ENCODE measurements around the gene GATAD1. TPM values are rescaled to one million over a fixed set of nuclear protein-coding genes. Genes with fewer than 3 reads are reported as not detected.
A peak's percentile ranks its signal among the peaks of the same experiment; 100 is the strongest.
"Not testable (repeated sequence)": the region's sequence is repeated elsewhere in the genome, so short reads cannot be mapped to it uniquely, and the experiment has no call there.

Gene GATAD1
- total RNA-seq, 1 experiment from 2014 or later: 28.0 TPM

DNA sequence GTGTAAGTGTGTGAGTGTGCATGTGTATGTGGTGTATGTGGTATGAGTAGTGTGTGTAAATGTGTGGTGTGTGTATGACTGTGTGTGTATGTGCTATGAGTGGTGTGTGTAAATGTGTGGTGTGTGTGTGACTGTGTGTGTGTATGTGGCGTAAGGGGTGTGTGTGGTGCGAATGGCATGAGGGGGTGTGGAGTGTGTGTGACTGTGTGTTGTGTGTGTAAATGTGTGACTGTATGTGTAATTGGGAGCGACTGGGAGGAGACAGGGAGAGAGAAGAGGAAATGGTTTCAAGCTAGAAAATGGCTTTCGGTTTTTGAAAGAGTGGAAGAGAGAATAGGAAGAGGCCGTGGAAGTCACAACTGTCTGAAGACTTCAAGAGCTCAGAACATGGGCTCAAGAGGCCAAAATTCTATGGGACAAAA is 23.6 kb upstream of the GATAD1 start:
- Histone ChIP-seq H3K4me3 (ENCODE audit: insufficient read depth, low read depth, low read length) (no peak overlapping the region), H3K27me3 (ENCODE audit: control insufficient read depth, insufficient read depth, low read length) (no peaks in the 10 kb centered on the region; the same call in 1 of the 2 replicates)
- DNase-seq: no peak

DNA sequence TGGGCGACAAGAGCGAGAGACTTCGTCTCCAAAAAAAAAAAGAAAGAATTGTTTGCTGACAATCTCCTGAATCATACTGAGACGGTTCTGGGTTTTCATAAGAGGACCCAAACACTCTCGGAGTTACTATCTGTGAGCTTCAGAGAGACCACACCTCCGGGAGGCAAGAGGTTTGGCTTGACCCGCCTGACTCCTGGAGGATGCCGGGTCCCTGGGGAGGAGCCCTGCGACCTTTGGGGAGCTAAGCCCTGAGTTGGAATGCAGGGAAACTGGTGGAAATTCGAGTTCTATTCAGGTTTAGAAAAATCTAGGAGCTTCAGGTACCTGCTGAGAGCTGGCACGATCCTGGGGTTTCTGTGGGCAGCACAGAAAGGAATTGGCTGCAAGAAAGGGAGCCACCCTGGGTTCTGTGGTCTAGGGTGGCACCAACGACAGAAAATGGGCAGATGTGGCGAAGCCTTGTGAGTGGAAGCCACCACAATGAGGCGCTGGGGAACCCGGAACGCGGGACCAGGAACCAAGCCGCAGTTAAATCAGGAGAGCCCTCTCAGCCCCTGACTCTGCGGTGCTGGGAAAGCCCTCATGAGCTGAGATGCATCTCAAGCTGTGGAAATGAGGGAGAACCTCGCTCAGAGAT is 21.9 kb upstream of the GATAD1 start:
- H3K4me3 ChIP-seq (ENCODE audit: insufficient read depth, low read depth, low read length): no peak overlapping the region
- no peaks in the 10 kb centered on the region for H3K36me3 ChIP-seq (replicated peaks; ENCODE audit: control insufficient read depth, insufficient read depth, low read length)
- DNase-seq: peak; percentile 38
- H3K27me3 ChIP-seq (ENCODE audit: control insufficient read depth, insufficient read depth, low read length): no peaks in the 10 kb centered on the region; the same call in 1 of the 2 replicates

More for the DNA sequence above, 23.6 kb upstream of the GATAD1 start:
- no peaks in the 10 kb centered on the region for H3K36me3 ChIP-seq (replicated peaks; ENCODE audit: control insufficient read depth, insufficient read depth, low read length)

- H3K36me3 ChIP-seq (replicated peaks; ENCODE audit: control insufficient read depth, insufficient read depth, low read length): no peaks in the 10 kb centered on the region
- H3K4me3 ChIP-seq (ENCODE audit: insufficient read depth, low read depth, low read length): no peak overlapping the region
- no peaks in the 10 kb centered on the region; the same call in 1 of the 2 replicates for H3K27me3 ChIP-seq (ENCODE audit: control insufficient read depth, insufficient read depth, low read length)
- DNase-seq: no peak
These were observed 20.1 kb upstream of the GATAD1 start for GRCh38 chr7:92427193-92427592.

- Histone ChIP-seq H3K36me3 (replicated peaks; ENCODE audit: control insufficient read depth, insufficient read depth, low read length) (no peaks in the 10 kb centered on the region), H3K4me3 (ENCODE audit: insufficient read depth, low read depth, low read length) (no peak overlapping the region), H3K27me3 (ENCODE audit: control insufficient read depth, insufficient read depth, low read length) (no peaks in the 10 kb centered on the region)
- DNase-seq: no peak
These were observed 14.9 kb upstream of the GATAD1 start for GRCh38 chr7:92432299-92432946.

- Histone ChIP-seq H3K27me3 (ENCODE audit: control insufficient read depth, insufficient read depth, low read length) (no peaks in the 10 kb centered on the region), H3K36me3 (replicated peaks; ENCODE audit: control insufficient read depth, insufficient read depth, low read length) (no peaks in the 10 kb centered on the region), H3K4me3 (ENCODE audit: insufficient read depth, low read depth, low read length) (no peak overlapping the region)
- DNase-seq: no peak
These were observed 14.3 kb upstream of the GATAD1 start for GRCh38 chr7:92433019-92433418.

DNA sequence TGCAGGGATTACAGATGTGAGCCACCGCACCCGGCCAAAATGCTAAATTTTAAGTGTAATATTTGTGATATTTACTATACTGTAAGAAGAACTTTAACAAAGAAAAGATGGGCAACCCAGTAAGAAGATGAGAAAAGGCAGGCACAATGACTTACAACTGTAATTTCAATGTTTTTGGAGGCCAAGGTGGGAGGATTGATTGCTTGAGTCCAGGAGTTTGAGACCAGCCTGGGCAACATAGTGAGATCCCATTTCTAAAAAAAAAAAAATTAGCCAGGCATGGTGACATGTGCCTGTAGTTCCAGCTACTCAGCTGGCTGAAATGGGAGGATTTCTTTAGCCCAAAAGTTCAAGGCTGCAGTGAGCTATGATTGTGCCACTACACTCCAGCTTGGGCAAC is 11.7 kb upstream of the GATAD1 start:
- Histone ChIP-seq H3K27me3 (ENCODE audit: control insufficient read depth, insufficient read depth, low read length) (no peaks in the 10 kb centered on the region), H3K36me3 (replicated peaks; ENCODE audit: control insufficient read depth, insufficient read depth, low read length) (no peaks in the 10 kb centered on the region), H3K4me3 (ENCODE audit: insufficient read depth, low read depth, low read length) (no peak overlapping the region)
- no peak for DNase-seq

DNA sequence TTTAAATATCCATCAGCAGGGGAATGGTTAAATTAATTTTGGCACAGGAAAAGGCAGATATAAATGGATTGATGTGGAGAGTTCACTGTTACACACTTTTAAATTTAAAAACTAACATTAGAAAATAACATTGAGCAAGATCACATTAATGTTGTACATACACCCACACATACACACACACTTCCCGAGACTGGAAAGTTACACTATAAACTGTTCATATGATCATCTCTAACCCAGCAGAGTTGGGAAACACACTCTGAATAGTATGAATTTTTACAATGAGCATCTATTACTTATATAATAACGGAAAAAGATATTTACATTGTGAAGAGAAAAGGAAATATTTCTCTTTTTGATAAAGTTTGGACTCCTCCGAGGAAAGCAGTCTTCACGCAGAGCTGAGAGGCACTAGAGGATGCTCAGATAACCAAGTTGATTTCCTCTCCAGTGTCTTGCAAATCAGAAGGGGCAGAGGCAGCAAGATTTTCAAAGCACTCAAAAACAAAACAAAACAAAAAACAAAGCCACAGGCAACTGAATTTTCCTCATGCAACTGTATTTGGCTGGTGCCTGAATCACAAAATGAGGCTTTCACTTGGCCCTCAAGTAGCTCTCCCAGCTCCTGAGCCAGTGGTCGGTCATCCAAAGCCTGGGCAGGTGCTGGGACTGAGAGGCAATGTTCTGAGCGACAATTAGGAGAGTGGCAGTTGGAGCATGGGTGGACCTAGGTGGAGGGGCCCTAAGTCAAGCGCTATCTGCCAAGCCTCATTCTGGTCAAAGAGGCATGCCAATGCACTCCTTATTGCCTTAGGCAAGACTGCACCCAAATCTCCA is 10.5 kb upstream of the GATAD1 start:
- no peaks in the 10 kb centered on the region for H3K36me3 ChIP-seq (replicated peaks; ENCODE audit: control insufficient read depth, insufficient read depth, low read length)
- DNase-seq: no peak
- H3K27me3 ChIP-seq (ENCODE audit: control insufficient read depth, insufficient read depth, low read length): no peaks in the 10 kb centered on the region
- no peak overlapping the region for H3K4me3 ChIP-seq (ENCODE audit: insufficient read depth, low read depth, low read length)

DNA sequence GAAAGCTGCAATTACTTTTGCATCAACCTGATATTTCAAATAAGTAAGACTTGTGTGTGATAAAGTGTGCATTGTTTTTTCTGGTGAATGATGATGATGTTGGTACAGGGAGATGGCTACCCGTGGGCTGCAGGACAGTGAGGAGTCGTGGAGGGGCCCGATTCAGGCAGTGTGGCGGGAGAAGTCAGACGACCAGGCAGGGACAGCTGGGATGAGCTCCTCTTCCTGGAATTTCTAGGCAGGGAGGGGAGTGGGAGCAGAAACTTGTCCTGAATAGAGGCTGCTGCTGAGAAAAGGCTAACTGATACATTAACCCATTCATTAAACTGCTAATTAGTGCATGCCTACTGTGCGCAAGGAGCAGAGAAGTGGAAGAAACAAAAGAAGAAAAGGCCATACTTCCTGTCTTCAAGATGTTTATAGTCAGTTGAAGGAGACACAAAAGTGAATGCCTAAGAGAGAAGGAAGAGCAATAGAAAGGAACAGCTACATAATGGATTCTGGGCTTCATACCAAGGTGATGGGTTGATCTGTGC is 9.3 kb upstream of the GATAD1 start:
- DNase-seq: no peak

DNA sequence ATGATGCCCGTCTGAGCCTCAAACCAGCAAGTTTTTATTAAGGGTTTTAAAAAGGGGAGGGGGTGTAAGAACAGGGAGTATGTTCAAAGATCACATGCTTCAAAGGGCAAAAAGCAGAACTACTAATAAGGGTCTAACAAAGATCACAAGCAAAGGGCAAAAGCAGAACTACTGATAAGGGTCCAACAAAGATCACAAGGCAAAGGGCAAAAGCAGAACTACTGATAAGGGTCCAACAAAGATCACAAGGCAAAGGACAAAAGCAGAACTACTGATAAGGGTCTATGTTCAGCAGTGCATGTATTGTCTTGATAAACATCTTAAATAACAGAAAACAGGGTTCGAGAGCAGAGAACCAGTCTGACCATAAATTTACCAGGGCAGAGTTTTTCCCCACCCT is 4.6 kb upstream of the GATAD1 start:
- not testable (repeated sequence) for H3K4me3 ChIP-seq (ENCODE audit: insufficient read depth, low read depth, low read length); H3K27me3 ChIP-seq (ENCODE audit: control insufficient read depth, insufficient read depth, low read length); H3K36me3 ChIP-seq (replicated peaks; ENCODE audit: control insufficient read depth, insufficient read depth, low read length); DNase-seq

More for the DNA sequence above, 9.3 kb upstream of the GATAD1 start:
- no peaks in the 10 kb centered on the region for H3K27me3 ChIP-seq (ENCODE audit: control insufficient read depth, insufficient read depth, low read length)
- no peaks in the 10 kb centered on the region for H3K36me3 ChIP-seq (replicated peaks; ENCODE audit: control insufficient read depth, insufficient read depth, low read length)
- no peak overlapping the region for H3K4me3 ChIP-seq (ENCODE audit: insufficient read depth, low read depth, low read length)

- no peak for DNase-seq
- Histone ChIP-seq H3K27me3 (ENCODE audit: control insufficient read depth, insufficient read depth, low read length) (no peaks in the 10 kb centered on the region), H3K4me3 (ENCODE audit: insufficient read depth, low read depth, low read length) (peak overlapping the region; percentile 95; the same call in 1 of the 2 replicates), H3K36me3 (replicated peaks; ENCODE audit: control insufficient read depth, insufficient read depth, low read length) (peaks cover 22% of the 10 kb centered on the region)
These were observed 375 bp upstream of the GATAD1 start for GRCh38 chr7:92446869-92447344.

DNA sequence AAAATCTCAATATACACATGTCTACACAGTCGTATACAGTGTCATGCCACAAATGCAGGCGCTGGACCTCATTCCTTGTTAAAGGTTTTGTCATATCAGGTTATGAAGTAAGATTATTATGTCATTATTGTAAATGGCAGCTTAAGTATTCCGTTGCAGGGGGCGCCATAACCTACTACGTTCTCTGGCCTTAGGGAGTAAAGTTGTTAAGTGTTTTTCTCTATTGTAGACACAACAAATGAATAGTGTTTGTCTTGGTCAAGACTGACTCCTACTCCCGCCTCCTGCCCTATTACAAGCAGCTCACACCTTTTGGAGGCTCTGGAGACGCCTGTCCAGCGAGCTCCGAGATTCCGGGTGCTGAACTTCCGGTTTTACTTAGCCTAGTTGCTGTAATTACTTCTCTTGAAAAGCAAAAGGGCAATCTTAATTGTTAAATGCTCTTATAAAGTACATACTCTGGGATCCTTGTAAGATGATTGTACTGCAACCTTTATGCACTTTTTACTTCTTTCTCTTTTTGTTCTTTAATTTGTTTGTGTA is 994 bp downstream of the GATAD1 start:
- H3K4me3 ChIP-seq (ENCODE audit: insufficient read depth, low read depth, low read length): peak overlapping the region; percentile 95
- peak; percentile 44 for DNase-seq

GRCh38 chr7:92451645-92452044 is 4.4 kb downstream of the GATAD1 start:
- peaks cover 50% of the 10 kb centered on the region for H3K36me3 ChIP-seq (replicated peaks; ENCODE audit: control insufficient read depth, insufficient read depth, low read length)
- no peak overlapping the region for H3K4me3 ChIP-seq (ENCODE audit: insufficient read depth, low read depth, low read length)
- no peak for DNase-seq
- H3K27me3 ChIP-seq (ENCODE audit: control insufficient read depth, insufficient read depth, low read length): no peaks in the 10 kb centered on the region

More for the DNA sequence above, 994 bp downstream of the GATAD1 start:
- H3K27me3 ChIP-seq (ENCODE audit: control insufficient read depth, insufficient read depth, low read length): no peaks in the 10 kb centered on the region
- H3K36me3 ChIP-seq (replicated peaks; ENCODE audit: control insufficient read depth, insufficient read depth, low read length): peaks cover 29% of the 10 kb centered on the region

GRCh38 chr7:92456236-92456635 is 9.0 kb downstream of the GATAD1 start:
- no peaks in the 10 kb centered on the region for H3K27me3 ChIP-seq (ENCODE audit: control insufficient read depth, insufficient read depth, low read length)
- no peak overlapping the region for H3K4me3 ChIP-seq (ENCODE audit: insufficient read depth, low read depth, low read length)
- no peak for DNase-seq
- peaks cover 35% of the 10 kb centered on the region for H3K36me3 ChIP-seq (replicated peaks; ENCODE audit: control insufficient read depth, insufficient read depth, low read length)

GRCh38 chr7:92460109-92460508 is 12.8 kb downstream of the GATAD1 start:
- Histone ChIP-seq H3K4me3 (ENCODE audit: insufficient read depth, low read depth, low read length) (no peak overlapping the region), H3K27me3 (ENCODE audit: control insufficient read depth, insufficient read depth, low read length) (no peaks in the 10 kb centered on the region), H3K36me3 (replicated peaks; ENCODE audit: control insufficient read depth, insufficient read depth, low read length) (peaks cover 13% of the 10 kb centered on the region)
- no peak for DNase-seq

All from H7 (cell line).